Transverse colon (tissue), 4 donors: ENCODE measurements around the gene CCL15. TPM values are rescaled to one million over a fixed set of nuclear protein-coding genes. Genes with fewer than 3 reads are reported as not detected.
A peak's percentile ranks its signal among the peaks of the same experiment; 100 is the strongest.

Experiments
- DNase-seq: peaks from one replicate; pipeline ENCODE4 v3.0.0-alpha.2; 2019
- H3K27ac ChIP-seq, 4 donors: fragments of 200-600 bp; sonication (generic); 2 replicates each; pipeline ENCODE4 v1.5.1; 2016 to 2018; ENCODE audit warnings: inconsistent platforms in 4 of 4
- H3K27me3 ChIP-seq: fragments of 200-600 bp; sonication (generic); 2 replicates; pipeline ENCODE4 v1.5.1; 2017; ENCODE audit warnings: inconsistent platforms
- H3K36me3 ChIP-seq, 4 donors: fragments of 200-600 bp; sonication (generic); 2 replicates each; pipeline ENCODE4 v1.5.1; 2017 to 2019; ENCODE audit warnings: inconsistent platforms in 4 of 4
- H3K4me1 ChIP-seq, 4 donors: fragments of 200-600 bp; sonication (generic); 2 replicates each; pipeline ENCODE4 v1.5.1; 2017 to 2020; ENCODE audit warnings: inconsistent platforms in 4 of 4
- H3K4me3 ChIP-seq, 4 donors: fragments of 200-600 bp; sonication (generic); 1 replicate in 1 of 4; 2 replicates in 3 of 4; pipeline versions ENCODE4 v1.5.1 to v1.6.1; 2017 to 2019; ENCODE audit warnings: inconsistent platforms in 4 of 4
- H3K9me3 ChIP-seq, 2 donors: fragments of 200-600 bp; sonication (generic); 2 replicates each; pipeline ENCODE4 v1.5.1; 2017 to 2019; ENCODE audit warnings: inconsistent platforms in 2 of 2
- CTCF ChIP-seq, 5 experiments: fragments of 200-600 bp in 3 of 5; fragments of 450-650 bp in 2 of 5; sonication (generic) in 3 of 5; IDR thresholded peaks; 1 replicate in 2 of 5; 2 replicates in 3 of 5; pipeline ENCODE4 v1.5.1; 2016 to 2017; ENCODE audit warnings: antibody characterized with exemption in 5 of 5, inconsistent platforms in 3 of 5, mild to moderate bottlenecking in 2 of 5, moderate library complexity in 1 of 5
- EP300 ChIP-seq: sonication (generic); formaldehyde crosslinking; IDR thresholded peaks from one replicate; pipeline ENCODE4 v1.6.1; 2017; ENCODE audit warnings: antibody characterized with exemption, low read depth
- POLR2A ChIP-seq: fragments of 450-650 bp; IDR thresholded peaks from one replicate; pipeline ENCODE4 v1.6.1; 2016; ENCODE audit warnings: antibody characterized with exemption, mild to moderate bottlenecking, moderate library complexity
- POLR2AphosphoS5 ChIP-seq, 3 donors: sonication (generic); formaldehyde crosslinking; IDR thresholded peaks; one replicate each; pipeline ENCODE4 v1.6.1; 2016; ENCODE audit warnings: antibody characterized with exemption in 3 of 3
- WGBS, 2 donors: methylation state at CpG; one replicate each; pipeline ENCODE4 v1.1.5; 2018; ENCODE audit warnings: low coverage in 1 of 2; 5-methylcytosine and 5-hydroxymethylcytosine counted together
- in situ Hi-C, 4 donors: fragments of 200-750 bp; cut with MboI; loops; one replicate each; pipeline versions ENCODE4 v1.15.0 to v1.15.1; 2017; ENCODE audit warnings: low sequenced_read_pairs in 3 of 4, low pct_ligation_motif_present in 1 of 4, low pct_unique_long_range_greater_than_20kb in 1 of 4
- intact Hi-C: fragments of 100-400 bp; cut with DNase I; formaldehyde crosslinking; loops from one replicate; pipeline ENCODE4 v1.15.1; 2023; ENCODE audit warnings: low total_unique reads
- total RNA-seq, 4 donors: library from RNA; depleted of rRNA; stranded (reverse); fragments of >200 nt; gene quantifications; one replicate each; pipeline ENCODE4 v1.1.0, GENCODE V29; 2016

Gene CCL15
- total RNA-seq, 4 donors from 2014 or later, result 6.8 to 68.8 (median 31.5) TPM

- TF ChIP-seq EP300, result no peak
- TF ChIP-seq POLR2AphosphoS5 (IDR thresholded peaks at IDR 0.05), result no peak
- TF ChIP-seq POLR2A, result no peak
- no peak for TF ChIP-seq CTCF (IDR thresholded peaks at IDR 0.05)
- Histone ChIP-seq H3K27me3 (no peaks in the 10 kb centered on the region), H3K27ac (no peak overlapping the region), H3K4me1 (peaks cover 0 to 21% (median 14%) of the 10 kb centered on the region in 4 donors), H3K9me3 (no peaks in the 10 kb centered on the region), H3K4me3 (no peak overlapping the region), H3K36me3 (no peaks in the 10 kb centered on the region)
- no peak for DNase-seq
- in situ Hi-C loops, result no loop called here
- 62 to 79% methylated on average over 3 of the region's 3 CpGs for WGBS, 2 donors
- intact Hi-C loops, result no loop called here
Measured at GRCh38 chr17:36034127-36034526, 32.8 kb upstream of the CCL15 start.

DNA sequence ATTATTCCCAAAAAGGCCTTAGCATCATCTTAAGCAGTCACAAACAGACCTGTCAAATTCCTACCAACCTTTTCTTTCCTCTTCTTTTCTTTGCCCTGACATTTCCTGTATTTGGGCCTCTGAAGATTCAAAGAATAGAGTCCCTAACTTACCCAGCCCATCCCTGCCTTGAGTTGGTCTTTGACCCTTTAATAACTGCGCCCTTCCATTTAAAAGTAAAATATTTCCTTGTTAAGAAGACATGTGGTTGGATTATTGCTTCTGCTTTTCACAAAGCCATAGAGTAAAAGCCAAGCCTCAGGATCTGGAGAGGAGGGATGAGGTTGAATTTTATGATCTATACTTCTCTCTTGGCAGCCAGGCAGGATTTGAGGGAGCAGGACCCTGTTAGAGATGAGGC is 29.6 kb upstream of the CCL15 start:
- 50% methylated on average over 1 of the region's 1 CpG for WGBS, 2 donors
- no peaks in the 10 kb centered on the region for H3K27me3 ChIP-seq
- no peak overlapping the region for H3K4me3 ChIP-seq
- H3K27ac ChIP-seq, result peak overlapping the region; percentile 53 to 64 (median 58)
- peaks cover 0 to 24% (median 15%) of the 10 kb centered on the region in 4 donors for H3K4me1 ChIP-seq
- in situ Hi-C loops (no loop called here), intact Hi-C loops (no loop called here)
- no peaks in the 10 kb centered on the region for H3K36me3 ChIP-seq
- TF ChIP-seq POLR2A, result no peak
- TF ChIP-seq EP300, result no peak
- TF ChIP-seq POLR2AphosphoS5 (IDR thresholded peaks at IDR 0.05), result no peak
- no peak for TF ChIP-seq CTCF (IDR thresholded peaks at IDR 0.05)
- DNase-seq, result no peak
- no peaks in the 10 kb centered on the region for H3K9me3 ChIP-seq

GRCh38 chr17:36027761-36028160 is 26.4 kb upstream of the CCL15 start:
- 34 to 42% methylated on average over 2 to 4 of the region's 4 CpGs for WGBS, 2 donors
- no peaks in the 10 kb centered on the region for H3K9me3 ChIP-seq
- no peaks in the 10 kb centered on the region for H3K36me3 ChIP-seq
- no peak for DNase-seq
- TF ChIP-seq POLR2A (no peak), EP300 (no peak)
- H3K4me1 ChIP-seq, result peaks cover 0 to 24% (median 14%) of the 10 kb centered on the region in 4 donors
- H3K4me3 ChIP-seq, result no peak overlapping the region
- H3K27ac ChIP-seq, result no peak overlapping the region
- intact Hi-C loops, result no loop called here
- in situ Hi-C loops, result no loop called here
- H3K27me3 ChIP-seq, result no peaks in the 10 kb centered on the region

DNA sequence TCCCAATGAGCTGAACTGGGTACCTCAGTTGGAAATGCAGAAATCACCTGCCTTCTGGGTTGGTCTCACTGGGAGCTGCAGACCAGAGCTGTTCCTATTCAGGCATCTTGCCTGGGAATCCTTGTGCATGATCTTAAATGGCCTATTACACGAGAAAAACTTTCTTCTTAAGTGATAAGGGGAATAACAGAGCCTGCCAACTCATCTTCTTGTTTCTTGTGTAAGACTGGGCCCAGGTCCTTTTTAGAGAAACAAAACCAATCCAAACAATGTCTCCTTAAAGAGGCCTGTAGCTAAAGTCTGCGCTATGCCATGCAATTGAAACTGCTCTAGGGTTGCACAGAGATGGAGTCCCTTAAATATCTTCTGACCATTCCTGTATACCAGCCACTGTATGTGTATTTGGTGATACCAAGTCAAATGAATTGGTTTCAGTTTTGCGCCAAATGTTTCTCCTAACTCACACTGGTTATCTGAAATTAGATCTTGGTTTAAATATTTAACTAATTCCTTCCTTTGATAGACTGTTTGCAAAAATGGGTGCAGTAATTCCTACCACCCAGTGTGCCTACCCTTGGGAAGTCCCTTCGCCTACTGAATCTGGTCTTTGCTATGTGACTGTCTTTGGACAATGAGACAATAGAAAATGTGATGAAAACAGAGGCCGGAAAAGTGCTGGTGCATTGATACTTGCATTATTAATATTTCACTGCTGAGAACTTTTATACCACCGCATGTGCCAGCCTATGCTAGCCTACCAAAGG is 22.9 kb upstream of the CCL15 start:
- TF ChIP-seq POLR2AphosphoS5 (IDR thresholded peaks at IDR 0.05) (no peak), CTCF (IDR thresholded peaks at IDR 0.05) (no peak), POLR2A (no peak), EP300 (no peak)
- no peak for DNase-seq
- Histone ChIP-seq H3K4me1 (peaks cover 0 to 3% (median 2%) of the 10 kb centered on the region in 4 donors), H3K4me3 (no peak overlapping the region), H3K27ac (no peak overlapping the region), H3K9me3 (no peaks in the 10 kb centered on the region), H3K36me3 (no peaks in the 10 kb centered on the region), H3K27me3 (no peaks in the 10 kb centered on the region)
- intact Hi-C loops, result no loop called here
- 90 to 97% methylated on average over 5 to 6 of the region's 6 CpGs for WGBS, 2 donors
- in situ Hi-C loops, result no loop called here
